GM12878 (cell line): ENCODE results near the gene SMIM1. TPM values are rescaled to one million over a fixed set of nuclear protein-coding genes. Genes with fewer than 3 reads are reported as not detected.
"Not testable (repeated sequence)": the region's sequence is repeated elsewhere in the genome, so short reads cannot be mapped to it uniquely, and the experiment has no call there.

ENCODE experiments used
- ATAC-seq: fragments of 200-7000 bp; cut with Tn5 transposase; 3 replicates; pipeline ENCODE4 v1.9.1; 2020; ENCODE audit warnings: mild to moderate bottlenecking, moderate library complexity
- BruUV-seq: library from RNA; stranded (reverse); fragments of 400-500 nt; replicated peaks from 2 replicates; lab custom pipeline; 2021; lab: Mats Ljungman, UMichigan
- CTCF ChIA-PET: fragments of 300-600 bp; sonication (Branson Sonifier 250); formaldehyde crosslinking; extraction: SDS; loops from one replicate; lab custom pipeline; 2021; ENCODE audit warnings: inconsistent platforms; lab: Yijun Ruan, JAX
- POLR2A ChIA-PET: fragments of 350-600 bp; formaldehyde crosslinking; extraction: SDS; loops from one replicate; lab custom pipeline; 2021; ENCODE audit warnings: inconsistent platforms; lab: Charles Lee
- RAD21 ChIA-PET: fragments of 300-600 bp; sonication (Branson Sonifier 250); formaldehyde crosslinking; loops from one replicate; lab custom pipeline; 2023; ENCODE audit warnings: antibody characterized with exemption; ENCODE audit not compliant: unreplicated experiment; lab: Charles Lee
- SMC1A ChIA-PET: fragments of 300-600 bp; sonication (Branson Sonifier 250); formaldehyde crosslinking; loops from one replicate; lab custom pipeline; 2023; ENCODE audit not compliant: unreplicated experiment, uncharacterized antibody; lab: Charles Lee
- DNase-seq: peaks from one replicate; pipeline ENCODE4 v3.0.0-alpha.2; 2011; ENCODE audit warnings: low read depth, low spot score
- FAIRE-seq: peaks from 3 replicates; lab custom pipeline; 2011; peaks lifted over from hg19 to GRCh38; lab: Jason Lieb, UNC
- H2AFZ ChIP-seq: 2 replicates; pipeline ENCODE4 v1.6.0; 2011; ENCODE audit warnings: low read depth, low read length, control low read depth; ENCODE audit not compliant: control insufficient read depth
- H3K27ac ChIP-seq: 2 replicates; pipeline ENCODE4 v1.5.1; 2011; ENCODE audit warnings: control low read depth; ENCODE audit not compliant: control insufficient read depth, insufficient read depth
- H3K27me3 ChIP-seq, 2 experiments: replicated peaks in 1 of 2; 2 replicates each; pipeline versions ENCODE4 v1.6.0 to v1.6.1; 2011; ENCODE audit warnings: low read length in 1 of 2; ENCODE audit not compliant: control insufficient read depth in 2 of 2, insufficient read depth in 2 of 2
- H3K36me3 ChIP-seq, 2 experiments: 2 replicates each; pipeline ENCODE4 v1.5.1; 2011; ENCODE audit warnings: low read length in 1 of 2; ENCODE audit not compliant: control insufficient read depth in 2 of 2, insufficient read depth in 2 of 2
- H3K4me1 ChIP-seq: 2 replicates; pipeline ENCODE4 v1.6.1; 2011; ENCODE audit warnings: mild to moderate bottlenecking, low read length, moderate library complexity, mixed read lengths; ENCODE audit not compliant: control insufficient read depth, insufficient read depth
- H3K4me2 ChIP-seq: 2 replicates; pipeline ENCODE4 v1.6.0; 2011; ENCODE audit warnings: control low read depth; ENCODE audit not compliant: control insufficient read depth, insufficient read depth
- H3K4me3 ChIP-seq: fragments of 200-600 bp; sonication (generic); 2 replicates; pipeline ENCODE4 v1.5.1; 2016
- H3K79me2 ChIP-seq: 2 replicates; pipeline ENCODE4 v1.6.0; 2011; ENCODE audit warnings: low read length; ENCODE audit not compliant: control insufficient read depth, insufficient read depth
- H3K9ac ChIP-seq: 2 replicates; pipeline ENCODE4 v1.8.0; 2011; ENCODE audit warnings: low read length, control low read depth, mixed read lengths; ENCODE audit not compliant: control insufficient read depth, insufficient read depth
- H3K9me3 ChIP-seq: replicated peaks from 3 replicates; pipeline ENCODE4 v1.5.1; 2011; ENCODE audit warnings: mild to moderate bottlenecking, low read length; ENCODE audit not compliant: control insufficient read depth, insufficient read depth
- H4K20me1 ChIP-seq: 2 replicates; pipeline ENCODE4 v1.6.0; 2011; ENCODE audit not compliant: control insufficient read depth, insufficient read depth
- IKZF1 ChIP-seq: fragments of 450-650 bp; conservative IDR thresholded peaks from 2 replicates; pipeline ENCODE4 v1.6.1; 2017; ENCODE audit warnings: antibody characterized with exemption, mild to moderate bottlenecking
- RAD21 ChIP-seq: IDR thresholded peaks from 2 replicates; pipeline ENCODE4 v1.6.1; 2011; ENCODE audit warnings: mild to moderate bottlenecking, low read depth, low read length, moderate library complexity; ENCODE audit not compliant: insufficient read depth
- RB1 ChIP-seq: fragments of 450-650 bp; formaldehyde crosslinking; IDR thresholded peaks from 2 replicates; pipeline ENCODE4 v1.6.1; 2017; ENCODE audit warnings: mild to moderate bottlenecking, borderline replicate concordance
- RUNX3 ChIP-seq: IDR thresholded peaks from 2 replicates; pipeline ENCODE4 v1.6.1; 2012; ENCODE audit warnings: low read length, inconsistent platforms
- SMC3 ChIP-seq: IDR thresholded peaks from 2 replicates; pipeline ENCODE4 v1.6.1; 2011; ENCODE audit warnings: low read length, improper control_type of control experiment, borderline replicate concordance
- YY1 ChIP-seq: IDR thresholded peaks from 2 replicates; pipeline ENCODE4 v1.6.1; 2011; ENCODE audit warnings: low read depth, mild to moderate bottlenecking, low read length
- WGBS: methylation state at CpG from one replicate; pipeline ENCODE4 v1.1.6; 2016; ENCODE audit warnings: low lambda C conversion rate; ENCODE audit not compliant: insufficient replicate concordance, insufficient coverage; ENCODE audit errors: missing lambda C conversion rate; 5-methylcytosine and 5-hydroxymethylcytosine counted together
- in situ Hi-C: fragments of 300-500 bp; cut with MboI; formaldehyde crosslinking; loops from 9 replicates; pipeline ENCODE4 v1.14.3; 2018; ENCODE audit warnings: mixed read lengths
- intact Hi-C: fragments of 100-400 bp; cut with micrococcal nuclease; formaldehyde crosslinking; loops from one replicate; pipeline ENCODE4 v1.14.2; 2022; ENCODE audit not compliant: unreplicated experiment
- polyA plus RNA-seq, 11 experiments: library from polyadenylated mRNA; depleted of rRNA in 4 of 11; unstranded in 6 of 11; stranded (reverse) in 5 of 11; fragments of >200 nt; fragmentation: Nextera tagmentation in 4 of 11; fragmentation: Illumina TruSeq in 1 of 11; extraction: Ambion mirVana in 4 of 11; extraction: Trizol in 1 of 11; gene quantifications; 1 replicate in 1 of 11; 2 replicates in 10 of 11; pipeline versions ENCODE4 v1.2.1 to v1.2.3, GENCODE V29; 2011 to 2016; ENCODE audit warnings: inconsistent platforms in 2 of 11, missing spikeins in 2 of 11, low read depth in 1 of 11
- total RNA-seq, 4 experiments: library from RNA; depleted of rRNA in 3 of 4; stranded (reverse); fragments of >200 nt in 3 of 4; fragmentation: Illumina TruSeq in 1 of 4; extraction: Trizol in 1 of 4; gene quantifications; 2 replicates each; pipeline versions ENCODE4 v1.2.1 to v1.2.3, GENCODE V29; 2013 to 2021
- TF ChIP-seq, protein P1 (sequence below), 3 experiments: IDR thresholded peaks in 2 of 3; conservative IDR thresholded peaks in 1 of 3; 2 replicates each; pipeline ENCODE4 v1.5.1; 2011; ENCODE audit warnings: low read depth in 3 of 3, low read length in 3 of 3, mild to moderate bottlenecking in 3 of 3, control low read depth in 2 of 3, moderate library complexity in 2 of 3, inconsistent platforms in 1 of 3, mixed read lengths in 1 of 3; ENCODE audit not compliant: control insufficient read depth in 2 of 3, insufficient read depth in 1 of 3; ENCODE audit errors: extremely low read depth in 1 of 3

The SMIM1 gene
- total and polyA plus RNA-seq, 10 of the 15 experiments (the other 5 are each of a cell fraction or from before 2014, with no cell fraction given) = 0.30 to 0.37 TPM; not detected in 8

DNA sequence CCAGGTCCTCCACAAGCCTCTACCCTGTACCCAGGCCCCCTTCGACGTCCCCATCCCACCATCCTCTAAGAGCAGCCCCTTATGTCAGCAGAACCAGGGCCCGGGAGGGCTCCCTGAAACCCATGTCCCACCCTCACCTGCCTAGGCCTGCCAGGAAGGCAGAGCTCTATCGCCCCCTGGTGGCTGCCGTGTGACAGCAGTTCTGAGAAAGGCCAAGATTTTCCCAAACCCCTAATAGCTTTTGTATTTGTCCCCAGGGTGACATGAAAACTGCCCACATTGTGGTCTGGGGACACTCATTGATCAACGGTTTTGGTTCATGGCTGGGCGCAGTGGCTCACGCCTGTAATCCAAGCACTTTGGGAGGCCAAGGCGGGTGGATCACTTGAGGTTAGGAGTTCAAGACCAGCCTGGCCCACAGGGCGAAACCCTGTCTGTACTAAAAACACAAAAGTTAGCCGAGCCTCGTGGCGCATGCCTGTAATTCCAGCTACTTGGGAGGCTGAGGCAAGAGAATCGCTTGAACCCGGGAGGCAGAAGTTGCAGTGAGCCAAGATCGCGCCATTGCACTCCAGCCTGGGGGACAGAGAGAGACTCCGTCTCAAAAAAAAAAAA lies 48.0 kb upstream of the SMIM1 start:
- intact Hi-C loops = loop anchor here (1.0 to 5.0 kb wide), 4 partner anchors 57 to 232 kb away; no protein-coding TSS in a partner anchor

More for the DNA sequence above, 48.0 kb upstream of the SMIM1 start:
- H3K27me3 ChIP-seq, POLR2A ChIA-PET, H4K20me1 ChIP-seq, H3K4me2 ChIP-seq, H2AFZ ChIP-seq, H3K9me3 ChIP-seq, in situ Hi-C loops, H3K9ac ChIP-seq, H3K36me3 ChIP-seq, H3K4me1 ChIP-seq, H3K79me2 ChIP-seq, H3K4me3 ChIP-seq, BruUV-seq, H3K27ac ChIP-seq: not testable (repeated sequence)
- ChIA-PET RAD21 (interaction anchor here (0.6 to 1.5 kb wide), 10 partner anchors 47 to 234 kb away, joined by 3 to 12 read pairs (median 4); no protein-coding TSS in a partner anchor), SMC1A (interaction anchor here (0.6 to 1.5 kb wide), 9 partner anchors 47 to 291 kb away, joined by 3 to 10 read pairs (median 5); no protein-coding TSS in a partner anchor), CTCF (interaction anchor here (0.6 to 1.9 kb wide), 26 partner anchors 10 to 1099 kb away, joined by 3 to 30 read pairs (median 4); partner anchors contain the start of gene WRAP73)
- TF ChIP-seq RUNX3 = peak; percentile 19; the same call in 1 of the 2 replicates
- TF ChIP-seq YY1 = peak; percentile 52; the same call in 1 of the 2 replicates
- TF ChIP-seq IKZF1 = peak; percentile 31; the same call in 1 of the 2 replicates
- 0 out of 2 replicates have a peak, but pooled peaks have one; percentile 36 for TF ChIP-seq RB1
- TF ChIP-seq, protein P1, sequence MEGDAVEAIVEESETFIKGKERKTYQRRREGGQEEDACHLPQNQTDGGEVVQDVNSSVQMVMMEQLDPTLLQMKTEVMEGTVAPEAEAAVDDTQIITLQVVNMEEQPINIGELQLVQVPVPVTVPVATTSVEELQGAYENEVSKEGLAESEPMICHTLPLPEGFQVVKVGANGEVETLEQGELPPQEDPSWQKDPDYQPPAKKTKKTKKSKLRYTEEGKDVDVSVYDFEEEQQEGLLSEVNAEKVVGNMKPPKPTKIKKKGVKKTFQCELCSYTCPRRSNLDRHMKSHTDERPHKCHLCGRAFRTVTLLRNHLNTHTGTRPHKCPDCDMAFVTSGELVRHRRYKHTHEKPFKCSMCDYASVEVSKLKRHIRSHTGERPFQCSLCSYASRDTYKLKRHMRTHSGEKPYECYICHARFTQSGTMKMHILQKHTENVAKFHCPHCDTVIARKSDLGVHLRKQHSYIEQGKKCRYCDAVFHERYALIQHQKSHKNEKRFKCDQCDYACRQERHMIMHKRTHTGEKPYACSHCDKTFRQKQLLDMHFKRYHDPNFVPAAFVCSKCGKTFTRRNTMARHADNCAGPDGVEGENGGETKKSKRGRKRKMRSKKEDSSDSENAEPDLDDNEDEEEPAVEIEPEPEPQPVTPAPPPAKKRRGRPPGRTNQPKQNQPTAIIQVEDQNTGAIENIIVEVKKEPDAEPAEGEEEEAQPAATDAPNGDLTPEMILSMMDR (IDR thresholded peaks at IDR 0.05 in 2 of 3, conservative IDR thresholded peaks at IDR 0.05 in 1 of 3; ENCODE audit: control insufficient read depth in 2 of 3, extremely low read depth in 1 of 3, insufficient read depth in 1 of 3, low read depth in 3 of 3, low read length in 3 of 3) = peak; percentile 87 to 96 (median 95)
- peak; percentile 93 for TF ChIP-seq RAD21
- TF ChIP-seq SMC3 = peak; percentile 85
- 26% methylated on average over 18 of the region's 18 CpGs for WGBS
- peak; percentile 64 for FAIRE-seq
- ATAC-seq = peak; percentile 81
- peak; percentile 11 for DNase-seq
